K562 (cell line): ENCODE results near the gene MSTO1. TPM values are rescaled to one million over a fixed set of nuclear protein-coding genes. Genes with fewer than 3 reads are reported as not detected.

Source experiments
- ATAC-seq: fragments of 200-7000 bp; cut with Tn5 transposase; 3 replicates; pipeline ENCODE4 v1.9.1; 2020; ENCODE audit warnings: moderate library complexity
- BruUV-seq: library from RNA; stranded (reverse); fragments of 400-500 nt; replicated peaks from 2 replicates; lab custom pipeline; 2021; lab: Mats Ljungman, UMichigan
- CTCF ChIA-PET: fragments of 300-600 bp; formaldehyde crosslinking; extraction: SDS; loops from one replicate; lab custom pipeline; 2021; ENCODE audit warnings: low intra/inter-chr PET ratio; lab: Yijun Ruan, JAX
- POLR2A ChIA-PET: fragments of 300-600, 350-650 bp; sonication (Branson Sonifier 250); formaldehyde crosslinking; extraction: SDS; loops from one replicate; lab custom pipeline; 2021; ENCODE audit warnings: antibody characterized with exemption, inconsistent platforms; lab: Yijun Ruan, JAX
- DNase-seq, 4 experiments: peaks; one replicate each; pipeline versions ENCODE4 v3.0.0 to v3.0.0-alpha.2; 2011 to 2018; ENCODE audit warnings: low spot score in 3 of 4, mixed read lengths in 3 of 4; ENCODE audit errors: extremely low read depth in 1 of 4
- FAIRE-seq: peaks from 2 replicates; lab custom pipeline; 2011; peaks lifted over from hg19 to GRCh38; lab: Jason Lieb, UNC
- H2AFZ ChIP-seq: 2 replicates; pipeline ENCODE4 v1.6.0; 2011; ENCODE audit warnings: low read depth, low read length, control low read depth, inconsistent platforms
- H3K27ac ChIP-seq: fragments of 200-600 bp; 3 replicates; pipeline ENCODE4 v1.8.0; 2011; ENCODE audit warnings: low read depth, mild to moderate bottlenecking, control low read depth, inconsistent platforms, low read length, moderate library complexity, mixed read lengths; ENCODE audit errors: extremely low read depth
- H3K27me3 ChIP-seq, 2 experiments: fragments of 300-600 bp in 1 of 2; 2 replicates in 1 of 2; 3 replicates in 1 of 2; pipeline versions ENCODE4 v1.6.0 to v1.8.0; 2011; ENCODE audit warnings: inconsistent platforms in 2 of 2, low read length in 2 of 2, mild to moderate bottlenecking in 1 of 2, mixed read lengths in 1 of 2, moderate library complexity in 1 of 2; ENCODE audit not compliant: control insufficient read depth in 2 of 2, insufficient read depth in 2 of 2
- H3K36me3 ChIP-seq: fragments of 300-600 bp; 3 replicates; pipeline ENCODE4 v1.8.0; 2011; ENCODE audit warnings: mild to moderate bottlenecking, low read length, inconsistent platforms; ENCODE audit not compliant: control insufficient read depth, insufficient read depth
- H3K4me1 ChIP-seq, 2 experiments: fragments of 200-600 bp in 1 of 2; replicated peaks in 1 of 2; 2 replicates in 1 of 2; 3 replicates in 1 of 2; pipeline versions ENCODE4 v1.5.1 to v1.8.0; 2011; ENCODE audit warnings: inconsistent platforms in 2 of 2, low read length in 2 of 2, mild to moderate bottlenecking in 1 of 2, mixed read lengths in 1 of 2, moderate library complexity in 1 of 2; ENCODE audit not compliant: control insufficient read depth in 2 of 2, insufficient read depth in 2 of 2
- H3K4me2 ChIP-seq: 2 replicates; pipeline ENCODE4 v1.6.1; 2011; ENCODE audit warnings: low read length, control low read depth, inconsistent platforms, mixed read lengths; ENCODE audit not compliant: insufficient read depth
- H3K4me3 ChIP-seq: fragments of 200-600 bp; sonication (generic), shearing (Covaris generic); 2 replicates; pipeline ENCODE4 v1.5.1; 2016; ENCODE audit warnings: control low read depth, inconsistent platforms
- H3K79me2 ChIP-seq: fragments of 200-600 bp; 3 replicates; pipeline ENCODE4 v1.8.0; 2011; ENCODE audit warnings: low read length, inconsistent platforms; ENCODE audit not compliant: control insufficient read depth, insufficient read depth
- H3K9ac ChIP-seq, 2 experiments: 2 replicates each; pipeline versions ENCODE4 v1.6.0 to v1.6.1; 2011; ENCODE audit warnings: low read depth in 2 of 2, low read length in 2 of 2, control low read depth in 1 of 2, inconsistent platforms in 1 of 2, mild to moderate bottlenecking in 1 of 2, mixed read lengths in 1 of 2; ENCODE audit not compliant: insufficient read depth in 1 of 2
- H3K9me1 ChIP-seq: one replicate; pipeline ENCODE4 v1.6.0; 2011; ENCODE audit warnings: inconsistent platforms, mild to moderate bottlenecking, low read length, moderate library complexity; ENCODE audit not compliant: control insufficient read depth, insufficient read depth
- H3K9me3 ChIP-seq: replicated peaks from 2 replicates; pipeline ENCODE4 v1.5.1; 2011; ENCODE audit warnings: low read depth, low read length, inconsistent platforms; ENCODE audit not compliant: control insufficient read depth, insufficient read depth
- H4K20me1 ChIP-seq: replicated peaks from 2 replicates; pipeline ENCODE4 v1.6.1; 2011; ENCODE audit warnings: low read length, inconsistent platforms, mixed read lengths; ENCODE audit not compliant: control insufficient read depth, insufficient read depth
- ATF7 ChIP-seq: fragments of 450-650 bp; IDR thresholded peaks from 2 replicates; pipeline ENCODE4 v1.7.1; 2014; ENCODE audit warnings: mild to moderate bottlenecking, moderate library complexity
- BCOR ChIP-seq: fragments of 450-650 bp; IDR thresholded peaks from 2 replicates; pipeline ENCODE4 v1.6.1; 2016
- CBFA2T3 ChIP-seq: fragments of 450-650 bp; IDR thresholded peaks from 2 replicates; pipeline ENCODE4 v1.6.1; 2017
- CTBP1 ChIP-seq: fragments of 450-650 bp; IDR thresholded peaks from 2 replicates; pipeline ENCODE4 v1.6.1; 2016; ENCODE audit warnings: borderline replicate concordance
- CTCFL ChIP-seq: IDR thresholded peaks from 2 replicates; pipeline ENCODE4 v1.6.1; 2011; ENCODE audit warnings: borderline replicate concordance, low read depth, mild to moderate bottlenecking, moderate library complexity, low read length; ENCODE audit not compliant: insufficient read depth, poor library complexity, severe bottlenecking
- DNMT1 ChIP-seq: fragments of 450-650 bp; IDR thresholded peaks from 2 replicates; pipeline ENCODE4 v1.6.1; 2016; ENCODE audit warnings: antibody characterized with exemption, mild to moderate bottlenecking
- HEY1 ChIP-seq: fragments of 250-450 bp; sonication (Bioruptor Pico); IDR thresholded peaks from 2 replicates; pipeline ENCODE4 v1.5.0; 2020; ENCODE audit warnings: mild to moderate bottlenecking, moderate library complexity, borderline replicate concordance
- HMG20A ChIP-seq: fragments of 450-650 bp; formaldehyde crosslinking; conservative IDR thresholded peaks from 2 replicates; pipeline ENCODE4 v1.4.0; 2020; ENCODE audit warnings: mild to moderate bottlenecking, mixed read lengths
- HMG20B ChIP-seq: fragments of 250-450 bp; sonication (Bioruptor Pico); IDR thresholded peaks from 2 replicates; pipeline ENCODE4 v1.5.0; 2021; ENCODE audit warnings: mild to moderate bottlenecking
- JUND ChIP-seq, 2 experiments: IDR thresholded peaks; 2 replicates in 1 of 2; 3 replicates in 1 of 2; pipeline ENCODE4 v1.6.1; 2011; ENCODE audit warnings: borderline replicate concordance in 2 of 2, low read depth in 2 of 2, low read length in 2 of 2, improper control_type of control experiment in 1 of 2, missing biosample characterization in 1 of 2, missing genetic modification characterization in 1 of 2, missing genetic modification reagents in 1 of 2
- NFRKB ChIP-seq: fragments of 450-650 bp; IDR thresholded peaks from 2 replicates; pipeline ENCODE4 v1.6.1; 2016; ENCODE audit warnings: low read depth
- PURB ChIP-seq: sonication (generic); formaldehyde crosslinking; IDR thresholded peaks from 2 replicates; pipeline ENCODE4 v1.9.0; 2021; ENCODE audit warnings: low read depth, mild to moderate bottlenecking, missing genetic modification reagents
- RBM15 ChIP-seq: fragments of 200-400 bp; formaldehyde crosslinking; IDR thresholded peaks from 2 replicates; pipeline ENCODE4 v1.6.1; 2018; ENCODE audit warnings: mild to moderate bottlenecking, low read length, moderate library complexity; ENCODE audit not compliant: insufficient read depth
- RCOR1 ChIP-seq, 2 experiments: IDR thresholded peaks; 2 replicates each; pipeline ENCODE4 v1.6.1; 2012; ENCODE audit warnings: low read depth in 2 of 2, low read length in 2 of 2, borderline replicate concordance in 1 of 2, improper control_type of control experiment in 1 of 2
- SAFB ChIP-seq: fragments of 200-400 bp; formaldehyde crosslinking; IDR thresholded peaks from 2 replicates; pipeline ENCODE4 v1.6.1; 2017; ENCODE audit warnings: low read depth, low read length, borderline replicate concordance
- SMARCE1 ChIP-seq: fragments of 450-650 bp; IDR thresholded peaks from 2 replicates; pipeline ENCODE4 v1.7.1; 2016; ENCODE audit warnings: mild to moderate bottlenecking
- SPI1 ChIP-seq: IDR thresholded peaks from 2 replicates; pipeline ENCODE4 v1.6.1; 2011; ENCODE audit warnings: low read depth, low read length, control low read depth, borderline replicate concordance
- TGIF2 ChIP-seq: sonication (generic); formaldehyde crosslinking; IDR thresholded peaks from 2 replicates; pipeline ENCODE4 v1.8.1; 2022; ENCODE audit warnings: mild to moderate bottlenecking, missing genetic modification reagents, moderate library complexity
- XRCC4 ChIP-seq: IDR thresholded peaks from one replicate; pipeline ENCODE4 v1.6.1; 2011; ENCODE audit not compliant: insufficient read depth, insufficient read length; ENCODE audit errors: extremely low read depth
- ZNF174 ChIP-seq: fragments of 250-450 bp; sonication (Bioruptor Pico); IDR thresholded peaks from 2 replicates; pipeline ENCODE4 v1.4.0; 2020; ENCODE audit warnings: mild to moderate bottlenecking
- ZNF41 ChIP-seq: fragments of 250-450 bp; sonication (Bioruptor Pico); conservative IDR thresholded peaks from 2 replicates; pipeline ENCODE4 v1.4.0; 2020; ENCODE audit warnings: mild to moderate bottlenecking
- ZNF76 ChIP-seq: fragments of 250-450 bp; sonication (Bioruptor Pico); IDR thresholded peaks from 2 replicates; pipeline ENCODE4 v1.4.0; 2020; ENCODE audit warnings: mild to moderate bottlenecking, moderate library complexity, borderline replicate concordance
- ZNF764 ChIP-seq: fragments of 250-450 bp; sonication (Bioruptor Pico); IDR thresholded peaks from 2 replicates; pipeline ENCODE4 v1.4.0; 2020; ENCODE audit warnings: low read depth, mild to moderate bottlenecking, moderate library complexity
- in situ Hi-C: fragments of 300-500 bp; cut with MboI; formaldehyde crosslinking; loops from 4 replicates; pipeline ENCODE4 v1.15.0; 2018; ENCODE audit warnings: inconsistent platforms, mixed read lengths
- intact Hi-C: fragments of 100-400 bp; cut with micrococcal nuclease; formaldehyde crosslinking; loops from 2 replicates; pipeline ENCODE4 v1.14.2; 2022
- polyA plus RNA-seq, 8 experiments: library from polyadenylated mRNA; depleted of rRNA in 4 of 8; stranded (reverse) in 5 of 8; unstranded in 3 of 8; fragments of >200 nt; fragmentation: Nextera tagmentation in 2 of 8; fragmentation: Illumina TruSeq in 1 of 8; extraction: Ambion mirVana in 2 of 8; extraction: Trizol in 1 of 8; gene quantifications; 2 replicates each; pipeline versions ENCODE4 v1.2.1 to v1.2.3, GENCODE V29; 2011 to 2014; ENCODE audit warnings: inconsistent platforms in 1 of 8, missing spikeins in 1 of 8
- total RNA-seq, 7 experiments: library from RNA; depleted of rRNA in 6 of 7; stranded (reverse); fragments of >200 nt in 6 of 7; fragmentation: Illumina TruSeq in 2 of 7; extraction: Trizol in 2 of 7; gene quantifications; 2 replicates each; pipeline versions ENCODE4 v1.2.1 to v1.2.3, GENCODE V29; 2011 to 2021; ENCODE audit warnings: low replicate concordance in 1 of 7

Gene MSTO1
- total and polyA plus RNA-seq, 9 of the 15 experiments (the other 6 are each of a cell fraction or from before 2014, with no cell fraction given) = 18.8 to 71.1 (median 47.3) TPM

DNA sequence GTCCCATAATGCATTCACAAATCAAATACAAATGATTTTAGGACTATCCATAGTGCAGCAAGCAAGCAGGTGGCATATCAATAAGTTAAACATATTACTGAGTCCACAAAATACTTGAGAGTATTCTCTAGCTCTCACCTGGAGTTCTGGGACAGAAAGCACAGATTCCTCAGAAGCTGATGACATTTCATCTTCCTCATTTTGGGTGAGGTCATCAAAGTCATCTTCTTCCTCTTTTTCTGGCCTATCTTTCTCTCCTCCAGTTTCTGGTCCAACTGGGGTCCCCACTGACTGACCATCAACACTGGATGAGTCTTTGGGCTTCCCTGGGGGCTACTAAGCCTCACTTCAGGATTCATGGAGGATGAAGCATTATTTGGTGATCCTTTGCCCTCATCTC is 39.7 kb downstream of the MSTO1 start:
- Histone ChIP-seq H3K4me1 (no peaks in the 10 kb centered on the region; a peak in 2 of 5 replicates), H3K9me3 (no peaks in the 10 kb centered on the region; the same call in 1 of the 2 replicates), H3K79me2 (no peaks in the 10 kb centered on the region), H3K4me2 (no peak overlapping the region), H3K27ac (no peak overlapping the region), H3K9ac (no peak overlapping the region), H2AFZ (no peak overlapping the region), H3K9me1 (no peaks in the 10 kb centered on the region), H3K27me3 (peaks cover 0 to 7% of the 10 kb centered on the region in 2 experiments; a peak in 3 of 5 replicates), H3K4me3 (no peak overlapping the region), H3K36me3 (no peaks in the 10 kb centered on the region), H4K20me1 (no peaks in the 10 kb centered on the region)
- ATAC-seq (no peak), DNase-seq (no peak), FAIRE-seq (no peak)
- CTCF ChIA-PET = no interaction called here
- in situ Hi-C loops (no loop called here), intact Hi-C loops (loop anchor here (5.0 kb wide), 2 partner anchors 42 to 78 kb away; no protein-coding TSS in a partner anchor)
- POLR2A ChIA-PET = no interaction called here
- BruUV-seq = no TSS peak
- no peak for TF ChIP-seq SPI1
- TF ChIP-seq DNMT1 = no peak
- no peak for TF ChIP-seq CBFA2T3
- no peak for TF ChIP-seq HMG20B
- peak; percentile 83 for TF ChIP-seq CTBP1
- TF ChIP-seq HMG20A (CRISPR knock-in tag) = no peak
- no peak for TF ChIP-seq PURB (CRISPR knock-in tag)
- peak; percentile 58; the same call in 1 of the 2 replicates for TF ChIP-seq ATF7
- TF ChIP-seq XRCC4 = no peak
- TF ChIP-seq RBM15 = no peak
- TF ChIP-seq ZNF41 = no peak
- TF ChIP-seq RCOR1 (IDR thresholded peaks at IDR 0.05; ENCODE audit: borderline replicate concordance in 1 of 2, low read depth in 2 of 2, low read length in 2 of 2) = peak in 1 of 2 experiments; percentile 44; a peak in 1 of 4 replicates
- no peak for TF ChIP-seq HEY1 (CRISPR knock-in tag)
- TF ChIP-seq BCOR = no peak
- TF ChIP-seq ZNF76 = no peak
- TF ChIP-seq CTCFL = no peak
- peak; percentile 23; the same call in 1 of the 2 replicates for TF ChIP-seq SMARCE1
- no peak for TF ChIP-seq ZNF764 (CRISPR knock-in tag)
- no peak for TF ChIP-seq SAFB
- no peak for TF ChIP-seq JUND (IDR thresholded peaks at IDR 0.05; ENCODE audit: borderline replicate concordance, low read depth, low read length)
- peak; percentile 31; the same call in 2 of the 3 replicates for TF ChIP-seq JUND (tag; IDR thresholded peaks at IDR 0.05; ENCODE audit: borderline replicate concordance, low read depth, low read length)
- no peak for TF ChIP-seq NFRKB
- no peak for TF ChIP-seq TGIF2 (CRISPR knock-in tag)
- TF ChIP-seq ZNF174 (CRISPR knock-in tag) = no peak
